Measurements from ENCODE around the gene SAFB. TPM values are rescaled to one million over a fixed set of nuclear protein-coding genes. Genes with fewer than 3 reads are reported as not detected.

SAFB gene
- total RNA-seq, 4 donors from 2014 or later: 46.3 to 181 (median 63.7) TPM

- 84% methylated on average over 11 of the region's 12 CpGs for WGBS
- no peak overlapping the region for H3K27ac ChIP-seq
- DNase-seq (ENCODE audit: low spot score in 2 of 2): no peak
Observed at GRCh38 chr19:5580161-5580571, 42.7 kb upstream of the SAFB start.

GRCh38 chr19:5585461-5586299 lies 37.2 kb upstream of the SAFB start:
- Histone ChIP-seq H3K4me1 (peaks cover 18% of the 10 kb centered on the region), H3K9me3 (no peaks in the 10 kb centered on the region), H3K27me3 (no peaks in the 10 kb centered on the region), H3K27ac (peak overlapping the region; percentile 66), H3K4me3 (no peak overlapping the region), H3K36me3 (peaks cover 58% of the 10 kb centered on the region)
- no peak for TF ChIP-seq POLR2A (IDR thresholded peaks at IDR 0.05)
- no peak for TF ChIP-seq CTCF (IDR thresholded peaks at IDR 0.05)
- no peak for TF ChIP-seq POLR2AphosphoS5 (IDR thresholded peaks at IDR 0.05)
- TF ChIP-seq EP300 (IDR thresholded peaks at IDR 0.05): no peak
- 20% methylated on average over 1 of the region's 29 CpGs for WGBS
- DNase-seq (ENCODE audit: low spot score in 2 of 2): no peak

More at GRCh38 chr19:5580161-5580571, 42.7 kb upstream of the SAFB start:
- no peak overlapping the region for H3K4me3 ChIP-seq
- no peaks in the 10 kb centered on the region for H3K27me3 ChIP-seq
- no peak for TF ChIP-seq POLR2A (IDR thresholded peaks at IDR 0.05)
- no peak for TF ChIP-seq POLR2AphosphoS5 (IDR thresholded peaks at IDR 0.05)
- no peak for TF ChIP-seq EP300 (IDR thresholded peaks at IDR 0.05)
- no peak for TF ChIP-seq CTCF (IDR thresholded peaks at IDR 0.05)
- H3K36me3 ChIP-seq: peaks cover 15% of the 10 kb centered on the region
- H3K9me3 ChIP-seq: no peaks in the 10 kb centered on the region
- H3K4me1 ChIP-seq: peaks cover 16% of the 10 kb centered on the region

- H3K36me3 ChIP-seq: peaks cover 64% of the 10 kb centered on the region
Observed at GRCh38 chr19:5586300-5587070, 36.4 kb upstream of the SAFB start.

GRCh38 chr19:5587071-5587455 lies 35.8 kb upstream of the SAFB start:
- WGBS: 94% methylated on average over 16 of the region's 16 CpGs
- Histone ChIP-seq H3K36me3 (peaks cover 64% of the 10 kb centered on the region), H3K4me1 (peaks cover 18% of the 10 kb centered on the region), H3K27me3 (no peaks in the 10 kb centered on the region), H3K27ac (no peak overlapping the region), H3K9me3 (no peaks in the 10 kb centered on the region), H3K4me3 (no peak overlapping the region)
- TF ChIP-seq POLR2AphosphoS5 (IDR thresholded peaks at IDR 0.05): no peak
- TF ChIP-seq CTCF (IDR thresholded peaks at IDR 0.05): no peak
- no peak for TF ChIP-seq POLR2A (IDR thresholded peaks at IDR 0.05)
- no peak for TF ChIP-seq EP300 (IDR thresholded peaks at IDR 0.05)
- DNase-seq (ENCODE audit: low spot score in 2 of 2): no peak

More at GRCh38 chr19:5586300-5587070, 36.4 kb upstream of the SAFB start:
- DNase-seq (ENCODE audit: low spot score in 2 of 2): no peak
- Histone ChIP-seq H3K9me3 (no peaks in the 10 kb centered on the region), H3K4me3 (no peak overlapping the region), H3K27me3 (no peaks in the 10 kb centered on the region), H3K4me1 (peaks cover 18% of the 10 kb centered on the region), H3K27ac (peak overlapping the region; percentile 66)
- WGBS: 89% methylated on average over 13 of the region's 26 CpGs
- TF ChIP-seq EP300 (IDR thresholded peaks at IDR 0.05) (no peak), POLR2A (IDR thresholded peaks at IDR 0.05) (no peak), POLR2AphosphoS5 (IDR thresholded peaks at IDR 0.05) (no peak), CTCF (IDR thresholded peaks at IDR 0.05) (no peak)

- H3K9me3 ChIP-seq: no peaks in the 10 kb centered on the region
- DNase-seq (ENCODE audit: low spot score in 2 of 2): no peak
- H3K36me3 ChIP-seq: peaks cover 66% of the 10 kb centered on the region
- TF ChIP-seq POLR2AphosphoS5 (IDR thresholded peaks at IDR 0.05) (no peak), CTCF (IDR thresholded peaks at IDR 0.05) (no peak), POLR2A (IDR thresholded peaks at IDR 0.05) (no peak), EP300 (IDR thresholded peaks at IDR 0.05) (no peak)
- H3K4me1 ChIP-seq: peaks cover 18% of the 10 kb centered on the region
- 83% methylated on average over 21 of the region's 23 CpGs for WGBS
- H3K27ac ChIP-seq: no peak overlapping the region
- no peak overlapping the region for H3K4me3 ChIP-seq
- H3K27me3 ChIP-seq: no peaks in the 10 kb centered on the region
Observed at GRCh38 chr19:5587661-5588060, 35.2 kb upstream of the SAFB start.
